HG03025 (cell line): ENCODE data around the gene MPPED2.
A peak's percentile ranks its signal among the peaks of the same experiment; 100 is the strongest.

ENCODE experiments used
- ATAC-seq: cut with Tn5 transposase; IDR thresholded peaks from one replicate; pipeline ENCODE4 v1.9.1; 2021; ENCODE audit warnings: mild to moderate bottlenecking, moderate library complexity; ENCODE audit not compliant: unreplicated experiment, low FRiP score

The MPPED2 gene

DNA sequence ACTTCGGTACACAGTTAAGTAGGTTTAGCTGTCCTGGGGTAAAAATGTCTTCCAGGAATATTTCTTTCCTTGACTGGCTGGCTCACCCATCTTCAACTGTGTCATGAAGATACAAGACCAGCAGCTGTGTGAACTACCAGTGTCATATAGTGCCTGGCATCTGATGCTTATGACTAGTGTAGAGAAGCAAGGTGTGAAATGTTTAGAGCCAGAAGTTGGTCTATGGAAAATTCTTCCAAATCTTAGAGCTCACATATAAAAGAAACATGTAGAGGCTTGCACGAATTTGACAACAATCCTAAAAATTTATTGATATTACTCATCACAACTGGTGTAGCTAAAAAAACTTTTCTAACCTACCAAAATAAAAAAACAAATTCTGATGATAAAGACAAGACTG is 208.8 kb downstream of the MPPED2 start:
- ATAC-seq, result no peak

GRCh38 chr11:30370164-30370563 is 216.0 kb downstream of the MPPED2 start:
- no peak for ATAC-seq

DNA sequence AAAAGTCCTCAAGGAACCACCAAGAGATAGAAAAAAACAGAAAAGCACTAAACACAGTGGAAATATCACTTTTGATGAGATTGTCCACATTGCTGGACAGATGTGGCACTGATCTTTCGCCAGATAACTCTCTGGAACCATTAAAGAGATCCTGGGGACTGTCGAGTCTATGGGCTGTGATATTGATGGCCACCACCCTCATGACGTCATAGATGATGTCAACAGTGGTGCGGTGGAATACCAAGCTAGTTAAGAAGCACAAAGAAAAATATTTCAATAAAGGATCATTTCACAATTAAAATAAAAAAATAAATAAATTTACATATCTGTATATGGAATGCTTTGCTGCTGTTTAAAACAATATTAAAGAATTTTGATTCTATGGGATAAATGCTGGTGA is 217.8 kb downstream of the MPPED2 start:
- no peak for ATAC-seq

GRCh38 chr11:30365793-30366517 is 220.2 kb downstream of the MPPED2 start:
- peak; percentile 53 for ATAC-seq

GRCh38 chr11:30364837-30365482 is 221.2 kb downstream of the MPPED2 start:
- ATAC-seq, result no peak

DNA sequence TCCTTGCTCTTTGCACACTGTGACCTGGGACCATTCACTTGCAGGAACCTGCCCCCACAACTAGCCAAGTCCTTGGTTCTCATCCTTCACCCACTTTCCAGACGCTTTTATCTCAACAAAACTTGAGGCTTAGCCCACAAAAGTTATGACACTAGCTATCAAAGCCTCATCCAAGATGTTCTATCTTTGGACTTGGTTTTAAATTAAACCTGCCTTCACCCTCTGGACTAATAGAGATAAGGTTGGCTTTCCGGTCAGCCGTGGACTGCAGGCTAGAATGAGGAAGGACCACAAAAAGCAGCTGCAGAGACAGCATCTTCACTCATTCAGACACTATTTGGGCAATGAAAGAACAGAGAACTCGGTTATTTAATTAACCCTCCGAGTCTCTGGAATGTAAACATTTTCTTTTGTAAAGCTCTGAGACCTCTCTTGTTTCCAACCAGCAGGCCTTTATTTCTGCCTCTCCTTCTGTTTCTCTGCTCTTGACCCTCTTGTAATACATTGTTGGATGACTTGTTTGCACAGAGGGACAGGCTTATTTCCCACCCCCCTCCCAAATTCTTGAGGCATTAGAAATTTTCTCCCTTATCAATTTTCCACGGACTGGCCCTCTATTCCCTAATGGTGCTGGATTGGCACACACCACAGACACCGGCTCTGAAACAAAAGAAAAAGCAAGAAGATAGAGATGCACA is 221.9 kb downstream of the MPPED2 start:
- no peak for ATAC-seq

GRCh38 chr11:30360741-30361140 is 225.4 kb downstream of the MPPED2 start:
- ATAC-seq, result no peak
